Esophagus squamous epithelium (tissue), 4 donors: Measurements from ENCODE around the gene OGG1.

Experiments
- CTCF ChIP-seq, 6 experiments: fragments of 450-650 bp in 4 of 6; fragments of 200-600 bp in 2 of 6; sonication (generic) in 2 of 6; IDR thresholded peaks; one replicate each; pipeline ENCODE4 v1.5.1; 2016 to 2019; ENCODE audit warnings: antibody characterized with exemption in 6 of 6, mild to moderate bottlenecking in 4 of 6, moderate library complexity in 4 of 6
- POLR2A ChIP-seq, 4 donors: fragments of 450-650 bp; IDR thresholded peaks; one replicate each; pipeline ENCODE4 v1.6.1; 2017; ENCODE audit warnings: antibody characterized with exemption in 4 of 4, mild to moderate bottlenecking in 4 of 4, moderate library complexity in 3 of 4

GRCh38 chr3:9704347-9705322 lies 45.1 kb upstream of the OGG1 start:
- no peak for TF ChIP-seq CTCF (IDR thresholded peaks at IDR 0.05)
- no peak for TF ChIP-seq POLR2A (IDR thresholded peaks at IDR 0.05)
